ENCODE data around the gene CLRN1. TPM values are rescaled to one million over a fixed set of nuclear protein-coding genes. Genes with fewer than 3 reads are reported as not detected.
A peak's percentile ranks its signal among the peaks of the same experiment; 100 is the strongest.

The CLRN1 gene
- total and polyA plus RNA-seq, 2 experiments from 2014 or later = 0.45 to 0.69 TPM

- Mint-ChIP-seq H3K27me3 (ENCODE audit: insufficient read depth, low read depth, poor library complexity) (peaks cover 5% of the 10 kb centered on the region), H3K4me1 (peaks cover 53% of the 10 kb centered on the region), H3K9me3 (no peaks in the 10 kb centered on the region), H3K36me3 (ENCODE audit: low read depth) (no peaks in the 10 kb centered on the region), H3K27ac (no peak overlapping the region), H3K4me3 (no peak overlapping the region)
- no peaks in the 10 kb centered on the region for H3K79me2 ChIP-seq (replicated peaks; ENCODE audit: insufficient read depth)
- TF ChIP-seq CREB1 (CRISPR knock-in tag; IDR thresholded peaks at IDR 0.05; ENCODE audit: low read depth) (no peak), ETS1 (IDR thresholded peaks at IDR 0.05) (no peak), CTCF (conservative IDR thresholded peaks at IDR 0.05; ENCODE audit: low read depth in 2 of 2) (no peak), EZH2phosphoT487 (IDR thresholded peaks at IDR 0.05; ENCODE audit: unreplicated experiment) (no peak), EZH2 (IDR thresholded peaks at IDR 0.05; ENCODE audit: low read depth, unreplicated experiment) (no peak), ZNF331 (CRISPR knock-in tag; IDR thresholded peaks at IDR 0.05; ENCODE audit: low read depth) (no peak), ZNF114 (CRISPR knock-in tag; IDR thresholded peaks at IDR 0.05) (no peak), NANOG (IDR thresholded peaks at IDR 0.05; ENCODE audit: borderline replicate concordance) (no peak), REST (IDR thresholded peaks at IDR 0.05; ENCODE audit: unreplicated experiment) (no peak), POLR2AphosphoS5 (IDR thresholded peaks at IDR 0.05; ENCODE audit: low read depth) (no peak)
- H3K4me2 ChIP-seq = peak overlapping the region; percentile 61
- no peaks in the 10 kb centered on the region for H3K9me2 ChIP-seq (ENCODE audit: insufficient read depth)
- H3K27ac ChIP-seq (ENCODE audit: low read depth) = no peak overlapping the region
- peak; percentile 70 for ATAC-seq
- H3F3A ChIP-seq (replicated peaks; ENCODE audit: low read depth) = no peaks in the 10 kb centered on the region; the same call in 1 of the 2 replicates
- no peak overlapping the region for H2AFZ ChIP-seq
- peak; percentile 84 for DNase-seq (ENCODE audit: low spot score)
- no peaks in the 10 kb centered on the region for H4K20me1 ChIP-seq (replicated peaks; ENCODE audit: insufficient read depth)
- no peaks in the 10 kb centered on the region for H3K36me3 ChIP-seq (ENCODE audit: insufficient read depth)
- H3K4me1 ChIP-seq (ENCODE audit: insufficient read depth) = peaks cover 35% of the 10 kb centered on the region
- H3K27me3 ChIP-seq (ENCODE audit: insufficient read depth) = no peaks in the 10 kb centered on the region
- H3K4me3 ChIP-seq = no peak overlapping the region
These were observed 49.9 kb downstream of the CLRN1 start for GRCh38 chr3:150922611-150923010.
